Activated CD4-positive, alpha-beta T cell treated with anti-CD3 and anti-CD28 coated beads, Interleukin-2, amount 50 U/mL, for 16 hours (primary cell): ENCODE measurements around the gene RPS28.
"Not testable (repeated sequence)": the region's sequence is repeated elsewhere in the genome, so short reads cannot be mapped to it uniquely, and the experiment has no call there.

Experiments
- DNase-seq: peaks from one replicate; pipeline ENCODE4 v3.0.0-alpha.2; 2020

Gene RPS28

GRCh38 chr19:8321067-8321985 lies at the start of gene RPS28, which contains the start of gene NDUFA7:
Gene RPS28, plus strand, starts transcription at chr19:8321496. Its CDS starts 35 bp downstream, at chr19:8321531.
Gene NDUFA7, minus strand, starts transcription at chr19:8321375. Its CDS starts 17 bp downstream, at chr19:8321358.
- peak; percentile 97 for DNase-seq

GRCh38 chr19:8276508-8276907 lies 44.8 kb upstream of the RPS28 start:
- DNase-seq = not testable (repeated sequence)

- DNase-seq = not testable (repeated sequence)
These were observed 30.0 kb upstream of the RPS28 start for GRCh38 chr19:8291337-8291736.

- DNase-seq = no peak
These were observed 19.0 kb upstream of the RPS28 start for GRCh38 chr19:8302357-8302691.

- peak; percentile 0 for DNase-seq
These were observed 18.6 kb upstream of the RPS28 start for GRCh38 chr19:8302734-8303133.

GRCh38 chr19:8304841-8305621 lies 16.3 kb upstream of the RPS28 start:
- peak; percentile 23 for DNase-seq

GRCh38 chr19:8305798-8306197 lies 15.5 kb upstream of the RPS28 start:
- no peak for DNase-seq

- peak; percentile 0 for DNase-seq
These were observed 14.9 kb upstream of the RPS28 start for GRCh38 chr19:8306235-8307054.

GRCh38 chr19:8307400-8307964 lies 13.8 kb upstream of the RPS28 start:
- DNase-seq = peak; percentile 8

- DNase-seq = peak; percentile 89
These were observed 13.1 kb upstream of the RPS28 start, which contains the start of gene CD320 for GRCh38 chr19:8307965-8308866. Gene CD320, minus strand, starts transcription at chr19:8308358. Its CDS starts 68 bp downstream, at chr19:8308290.

GRCh38 chr19:8308891-8309291 lies 12.4 kb upstream of the RPS28 start:
- no peak for DNase-seq

- no peak for DNase-seq
These were observed 10.8 kb upstream of the RPS28 start for GRCh38 chr19:8310342-8311055.

GRCh38 chr19:8311461-8312260 lies 9.6 kb upstream of the RPS28 start:
- DNase-seq = no peak

GRCh38 chr19:8314981-8315640 lies 6.2 kb upstream of the RPS28 start:
- DNase-seq = not testable (repeated sequence)

GRCh38 chr19:8316351-8317125 lies 4.8 kb upstream of the RPS28 start:
- no peak for DNase-seq

- not testable (repeated sequence) for DNase-seq
These were observed 2.5 kb upstream of the RPS28 start for GRCh38 chr19:8318835-8319234.

GRCh38 chr19:8319807-8320520 lies 1.3 kb upstream of the RPS28 start:
- no peak for DNase-seq
